Colonic mucosa (tissue), 4 donors: ENCODE data around the gene DSC1. TPM values are rescaled to one million over a fixed set of nuclear protein-coding genes. Genes with fewer than 3 reads are reported as not detected.

Source experiments
- DNase-seq: peaks from one replicate; pipeline ENCODE4 v3.0.0-alpha.2; 2020
- H3K27ac ChIP-seq: fragments of 200-600 bp; one replicate; pipeline ENCODE4 v1.8.0; 2021
- H3K27me3 ChIP-seq: fragments of 200-600 bp; one replicate; pipeline ENCODE4 v1.8.0; 2021
- H3K36me3 ChIP-seq: fragments of 200-600 bp; one replicate; pipeline ENCODE4 v1.8.0; 2021
- H3K4me1 ChIP-seq: fragments of 200-600 bp; one replicate; pipeline ENCODE4 v1.8.0; 2021; ENCODE audit warnings: mild to moderate bottlenecking
- H3K4me3 ChIP-seq: fragments of 200-600 bp; one replicate; pipeline ENCODE4 v1.8.0; 2021
- H3K9ac ChIP-seq, 2 donors: one replicate each; pipeline ENCODE4 v1.7.0; 2013; ENCODE audit warnings: control low read depth in 2 of 2, low read depth in 2 of 2, low read length in 2 of 2
- H3K9me3 ChIP-seq: fragments of 200-600 bp; one replicate; pipeline ENCODE4 v1.8.0; 2021
- CTCF ChIP-seq: fragments of 200-600 bp; IDR thresholded peaks from one replicate; pipeline ENCODE4 v1.8.0; 2022; ENCODE audit warnings: antibody characterized with exemption, mild to moderate bottlenecking
- intact Hi-C: fragments of 100-400 bp; cut with DNase I; formaldehyde crosslinking; loops from one replicate; pipeline ENCODE4 v1.14.1; 2022
- total RNA-seq, 2 donors: library from RNA; stranded (reverse); fragmentation: NEBNext Ultra II Directional in 1 of 2; extraction: Animal tissue kit (Norgen Biotek cat#: 25700) in 1 of 2; gene quantifications; one replicate each; pipeline ENCODE4 v1.2.1, GENCODE V29; 2021
- donor health status: healthy.
- donor health status: DM: no; HTN: no; CAD: no.
- donor health status: DM: no; HTN: no; CAD: no.

DSC1 gene
- total RNA-seq, 2 donors from 2014 or later: 0.05 to 0.17 TPM

- Histone ChIP-seq H3K27me3 (no peaks in the 10 kb centered on the region), H3K27ac (no peak overlapping the region), H3K9me3 (no peaks in the 10 kb centered on the region), H3K4me1 (no peaks in the 10 kb centered on the region), H3K9ac (no peak overlapping the region), H3K4me3 (no peak overlapping the region), H3K36me3 (no peaks in the 10 kb centered on the region)
- DNase-seq: no peak
- no peak for TF ChIP-seq CTCF
- intact Hi-C loops: loop anchor here (10.0 kb wide), 1 partner anchor 308 kb away; no protein-coding TSS in a partner anchor
Observed at GRCh38 chr18:31116853-31117595, 45.6 kb downstream of the DSC1 start.

GRCh38 chr18:31112804-31113203 is 49.9 kb downstream of the DSC1 start:
- Histone ChIP-seq H3K4me3 (no peak overlapping the region), H3K27me3 (no peaks in the 10 kb centered on the region), H3K27ac (no peak overlapping the region), H3K9me3 (no peaks in the 10 kb centered on the region), H3K4me1 (no peaks in the 10 kb centered on the region), H3K9ac (no peak overlapping the region), H3K36me3 (no peaks in the 10 kb centered on the region)
- intact Hi-C loops: loop anchor here (10.0 kb wide), 1 partner anchor 312 kb away; no protein-coding TSS in a partner anchor
- no peak for TF ChIP-seq CTCF
- DNase-seq: no peak

- no peaks in the 10 kb centered on the region for H3K27me3 ChIP-seq
- intact Hi-C loops: no loop called here
- no peak for DNase-seq
- H3K9ac ChIP-seq: no peak overlapping the region
- H3K27ac ChIP-seq: no peak overlapping the region
- no peak for TF ChIP-seq CTCF
- no peaks in the 10 kb centered on the region for H3K9me3 ChIP-seq
- H3K4me3 ChIP-seq: no peak overlapping the region
- no peaks in the 10 kb centered on the region for H3K4me1 ChIP-seq
- H3K36me3 ChIP-seq: no peaks in the 10 kb centered on the region
Observed at GRCh38 chr18:31105733-31106132, 56.9 kb downstream of the DSC1 start.

- Histone ChIP-seq H3K9ac (no peak overlapping the region), H3K36me3 (no peaks in the 10 kb centered on the region), H3K27me3 (no peaks in the 10 kb centered on the region), H3K4me3 (no peak overlapping the region), H3K27ac (no peak overlapping the region), H3K9me3 (no peaks in the 10 kb centered on the region), H3K4me1 (no peaks in the 10 kb centered on the region)
- intact Hi-C loops: loop anchor here (5.0 kb wide), 1 partner anchor 93 kb away; no protein-coding TSS in a partner anchor
- no peak for DNase-seq
- no peak for TF ChIP-seq CTCF
Observed at GRCh38 chr18:31104444-31104843, 58.2 kb downstream of the DSC1 start.

GRCh38 chr18:31103423-31103822 is 59.2 kb downstream of the DSC1 start:
- no peak overlapping the region for H3K27ac ChIP-seq
- intact Hi-C loops: loop anchor here (5.0 kb wide), 1 partner anchor 94 kb away; no protein-coding TSS in a partner anchor
- no peaks in the 10 kb centered on the region for H3K36me3 ChIP-seq
- no peaks in the 10 kb centered on the region for H3K9me3 ChIP-seq
- no peak overlapping the region for H3K4me3 ChIP-seq
- no peak for TF ChIP-seq CTCF
- no peak overlapping the region for H3K9ac ChIP-seq
- no peaks in the 10 kb centered on the region for H3K27me3 ChIP-seq
- H3K4me1 ChIP-seq: no peaks in the 10 kb centered on the region
- no peak for DNase-seq
